Nucleus accumbens (tissue), 56 donors: ENCODE data around the gene DMRTB1.

Experiments
- DNase-seq, 56 donors: peaks; one replicate each; lab custom pipeline; 2025; lab: John Stamatoyannopoulos, UW

Gene DMRTB1

GRCh38 chr1:53507116-53507820 lies 48.1 kb downstream of the DMRTB1 start:
- no peak for DNase-seq

- no peak for DNase-seq
These were observed 49.1 kb downstream of the DMRTB1 start for GRCh38 chr1:53508056-53508990.

- DNase-seq = no peak
These were observed 49.9 kb downstream of the DMRTB1 start for GRCh38 chr1:53508991-53509666.

GRCh38 chr1:53509775-53510174 lies 50.6 kb downstream of the DMRTB1 start:
- DNase-seq = no peak

GRCh38 chr1:53510215-53510614 lies 51.0 kb downstream of the DMRTB1 start:
- DNase-seq = no peak

- no peak for DNase-seq
These were observed 52.2 kb downstream of the DMRTB1 start for GRCh38 chr1:53511323-53511932.

- no peak for DNase-seq
These were observed 53.0 kb downstream of the DMRTB1 start for GRCh38 chr1:53511933-53512806.

GRCh38 chr1:53512807-53513755 lies 53.9 kb downstream of the DMRTB1 start:
- no peak for DNase-seq

- DNase-seq = no peak
These were observed 54.6 kb downstream of the DMRTB1 start for GRCh38 chr1:53513846-53514245.

GRCh38 chr1:53514436-53514835 lies 55.2 kb downstream of the DMRTB1 start:
- DNase-seq = no peak

- no peak for DNase-seq
These were observed 57.0 kb downstream of the DMRTB1 start for GRCh38 chr1:53516181-53516580.
